GM12873 (cell line): ENCODE results near the gene DCTN5.

Source experiments
- TF ChIP-seq, protein P1 (sequence below): IDR thresholded peaks from 2 replicates; pipeline ENCODE4 v1.5.1; 2012; ENCODE audit warnings: low read depth, mild to moderate bottlenecking, moderate library complexity, low read length, control low read depth; ENCODE audit not compliant: insufficient read depth; ENCODE audit errors: missing control alignments

DCTN5 gene

DNA sequence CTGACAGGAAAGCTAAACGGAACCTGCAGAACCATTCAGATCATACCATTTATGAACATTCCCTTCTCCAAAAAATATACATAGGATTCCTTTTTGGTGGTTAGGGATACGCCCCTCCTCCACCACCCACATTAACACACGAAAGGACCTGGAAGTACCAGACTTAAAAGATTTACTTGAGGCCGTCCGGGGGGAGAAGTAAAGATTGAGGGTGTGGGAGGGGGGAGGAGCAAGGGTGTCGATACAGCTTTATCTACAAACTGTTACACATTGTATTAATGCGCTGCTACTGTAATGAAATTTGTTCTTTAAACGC lies 693 bp upstream of the DCTN5 start:
- TF ChIP-seq, protein P1, sequence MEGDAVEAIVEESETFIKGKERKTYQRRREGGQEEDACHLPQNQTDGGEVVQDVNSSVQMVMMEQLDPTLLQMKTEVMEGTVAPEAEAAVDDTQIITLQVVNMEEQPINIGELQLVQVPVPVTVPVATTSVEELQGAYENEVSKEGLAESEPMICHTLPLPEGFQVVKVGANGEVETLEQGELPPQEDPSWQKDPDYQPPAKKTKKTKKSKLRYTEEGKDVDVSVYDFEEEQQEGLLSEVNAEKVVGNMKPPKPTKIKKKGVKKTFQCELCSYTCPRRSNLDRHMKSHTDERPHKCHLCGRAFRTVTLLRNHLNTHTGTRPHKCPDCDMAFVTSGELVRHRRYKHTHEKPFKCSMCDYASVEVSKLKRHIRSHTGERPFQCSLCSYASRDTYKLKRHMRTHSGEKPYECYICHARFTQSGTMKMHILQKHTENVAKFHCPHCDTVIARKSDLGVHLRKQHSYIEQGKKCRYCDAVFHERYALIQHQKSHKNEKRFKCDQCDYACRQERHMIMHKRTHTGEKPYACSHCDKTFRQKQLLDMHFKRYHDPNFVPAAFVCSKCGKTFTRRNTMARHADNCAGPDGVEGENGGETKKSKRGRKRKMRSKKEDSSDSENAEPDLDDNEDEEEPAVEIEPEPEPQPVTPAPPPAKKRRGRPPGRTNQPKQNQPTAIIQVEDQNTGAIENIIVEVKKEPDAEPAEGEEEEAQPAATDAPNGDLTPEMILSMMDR = no peak

DNA sequence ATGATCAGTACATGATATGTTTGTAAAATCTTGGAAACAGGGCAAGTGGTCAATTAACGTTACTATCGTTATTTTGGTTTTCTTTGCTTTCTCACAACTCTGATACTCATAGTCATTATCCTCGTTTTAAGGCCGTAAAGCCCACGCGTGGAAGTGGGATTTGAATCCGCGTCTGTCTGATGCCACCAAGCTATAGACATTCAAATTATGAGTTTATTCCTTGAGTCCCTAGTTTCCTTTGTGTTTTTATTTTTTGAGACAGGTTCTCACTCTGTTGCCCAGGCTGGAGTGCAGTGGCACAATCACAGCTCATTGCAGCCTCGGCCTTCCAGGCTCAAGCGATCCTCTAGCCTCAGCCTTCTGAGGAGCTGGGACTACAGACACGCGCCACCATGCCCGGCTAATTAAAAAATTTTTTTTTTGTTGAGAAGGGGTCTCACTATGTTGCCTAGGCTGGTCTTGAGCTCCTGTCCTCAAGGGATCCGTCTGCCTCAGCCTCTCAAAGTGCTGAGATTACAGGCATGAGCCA lies 1.0 kb downstream of the DCTN5 start:
- TF ChIP-seq, protein P1 = no peak

DNA sequence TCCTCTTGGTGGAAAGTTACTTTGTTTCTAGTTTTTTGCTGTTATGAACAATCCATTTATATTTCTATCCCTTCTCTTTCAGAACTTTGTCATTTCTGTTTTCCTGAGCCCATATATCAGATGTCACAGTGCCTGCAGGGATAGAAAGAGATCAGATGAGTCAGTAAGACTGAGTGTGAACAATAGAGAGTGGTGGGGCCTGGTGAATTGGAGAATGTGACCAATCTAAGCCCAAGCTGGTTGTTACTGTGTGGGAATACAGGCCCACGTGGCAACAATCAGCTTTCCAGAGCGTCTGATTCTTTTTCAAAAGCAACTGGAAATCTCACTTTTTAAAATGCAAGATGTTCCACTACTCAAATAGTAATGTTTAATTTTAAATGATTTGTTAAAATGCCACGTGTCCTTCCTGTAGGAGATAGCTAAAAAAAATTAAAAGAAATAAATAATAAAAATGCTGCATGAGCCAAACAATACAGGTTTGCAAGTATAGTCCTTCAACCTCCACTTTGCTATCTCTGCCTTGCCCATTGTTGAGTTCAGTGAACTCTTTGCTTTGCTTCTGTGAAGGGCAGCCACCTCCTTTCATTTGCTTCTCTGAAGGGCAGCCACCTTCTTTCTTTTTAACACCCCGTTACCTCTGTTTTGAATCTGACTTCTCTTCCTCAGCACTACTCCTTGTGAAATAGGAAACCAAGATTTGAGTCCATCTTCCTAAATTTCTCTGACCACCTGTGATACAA lies 9.6 kb downstream of the DCTN5 start:
- TF ChIP-seq, protein P1 = no peak

DNA sequence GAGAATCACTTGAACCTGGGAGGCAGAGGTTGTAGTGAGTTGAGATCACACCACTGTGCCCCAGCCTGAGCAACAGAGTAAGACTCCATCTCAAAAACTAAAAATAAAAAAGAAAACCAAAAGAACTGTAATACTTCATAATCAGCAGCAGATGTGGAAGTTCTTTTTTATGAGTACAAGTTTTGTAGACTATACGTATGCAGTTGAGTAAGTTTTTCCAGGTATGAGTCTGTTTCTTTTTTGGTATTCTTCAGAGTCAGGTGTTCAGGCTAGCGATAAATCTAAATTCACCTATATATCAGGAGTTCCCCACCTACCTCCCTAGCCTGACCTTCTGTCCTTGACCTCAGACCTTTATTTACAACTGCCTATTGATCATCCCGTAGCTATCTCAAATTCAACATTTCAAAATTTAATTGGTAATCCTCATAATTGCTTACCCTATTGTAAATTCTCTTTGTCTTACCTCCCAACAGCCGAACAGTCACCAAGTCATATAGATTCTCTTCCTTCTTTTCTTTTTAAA lies 10.7 kb downstream of the DCTN5 start:
- TF ChIP-seq, protein P1 = no peak

DNA sequence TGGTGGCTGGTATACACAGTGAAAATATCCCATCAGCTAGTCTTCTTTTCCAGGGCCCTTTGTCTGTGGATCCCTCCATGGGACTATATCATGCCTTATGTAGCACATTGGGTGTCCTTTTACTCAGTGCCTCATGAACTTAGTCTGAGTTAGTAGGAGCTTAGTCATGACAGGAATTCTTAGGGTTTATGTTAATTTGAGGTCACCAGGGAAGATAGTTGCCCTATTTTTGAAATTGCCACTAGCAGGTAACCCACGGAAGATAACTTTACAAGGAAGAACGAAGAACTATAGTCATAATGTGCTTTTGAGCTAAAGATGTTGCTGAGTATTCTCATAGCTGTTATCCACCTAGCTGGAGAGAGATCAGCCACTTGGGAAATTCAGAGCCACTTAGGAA lies 22.7 kb downstream of the DCTN5 start:
- TF ChIP-seq, protein P1 = no peak

DNA sequence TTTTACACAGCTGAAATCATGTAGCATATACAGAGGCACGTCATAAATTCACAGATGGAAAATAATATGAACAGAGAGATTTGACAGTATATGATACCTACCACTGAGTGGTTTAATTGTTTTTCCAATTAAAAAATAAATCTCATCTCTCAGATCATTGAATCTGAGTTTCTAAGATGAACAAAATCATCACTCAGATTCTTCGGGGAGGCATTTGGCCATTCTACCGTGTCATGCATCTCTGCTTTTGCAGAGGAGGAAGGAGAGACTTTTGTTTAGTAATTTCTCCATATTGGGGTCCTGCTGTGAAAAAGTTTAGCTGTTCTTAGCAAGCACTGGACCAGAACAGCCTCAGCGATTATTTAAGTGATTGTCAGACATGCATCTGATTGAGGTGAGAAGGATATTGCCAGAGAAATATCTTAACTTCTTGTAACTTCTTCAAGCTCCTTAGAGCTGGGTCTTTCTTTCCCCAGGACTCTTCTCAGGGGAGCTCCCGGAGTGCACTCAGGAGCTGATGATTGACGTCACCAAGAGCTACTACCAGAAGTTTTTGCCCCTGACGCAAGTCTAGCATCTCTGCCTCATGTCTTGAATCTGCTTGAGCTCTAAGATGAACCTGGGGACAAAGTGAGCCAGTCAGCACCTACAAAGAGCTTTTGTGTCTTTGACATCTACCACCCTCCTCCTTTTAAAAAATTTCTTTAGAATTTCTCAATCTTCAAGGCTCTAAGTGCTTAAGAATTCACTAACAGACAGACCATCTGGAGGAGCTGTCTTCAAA lies 25.5 kb downstream of the DCTN5 start:
- TF ChIP-seq, protein P1 = no peak

DNA sequence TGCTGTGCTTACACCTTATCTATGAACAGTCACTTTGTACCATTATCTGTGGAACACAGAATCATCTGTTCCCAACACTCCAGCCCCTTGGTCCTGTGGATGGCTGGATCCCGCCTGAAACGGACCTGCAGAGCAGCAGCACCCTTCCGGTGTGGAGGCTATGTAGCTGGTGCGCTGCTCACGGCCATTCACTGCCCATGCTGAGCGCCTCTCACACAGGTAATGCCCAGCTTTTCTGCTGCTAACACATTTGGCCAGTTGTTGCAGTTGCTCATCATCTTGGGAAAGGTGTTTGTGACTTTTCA lies 26.0 kb downstream of the DCTN5 start:
- TF ChIP-seq, protein P1 = no peak
